Liver (tissue), 9 donors: ENCODE results near the gene FRMD4B. TPM values are rescaled to one million over a fixed set of nuclear protein-coding genes. Genes with fewer than 3 reads are reported as not detected.

Experiments
- DNase-seq: peaks from one replicate; pipeline ENCODE4 v3.0.0-alpha.2; 2017; ENCODE audit warnings: low spot score
- H3K27ac ChIP-seq, 2 donors: one replicate each; pipeline ENCODE4 v1.7.0; 2013; ENCODE audit warnings: inconsistent platforms in 2 of 2, low read length in 2 of 2, control low read depth in 1 of 2, low read depth in 1 of 2, mild to moderate bottlenecking in 1 of 2
- H3K27me3 ChIP-seq, 4 donors: one replicate each; pipeline versions ENCODE4 v1.6.1 to v1.7.0; 2013; ENCODE audit warnings: low read length in 3 of 4, inconsistent platforms in 1 of 4, mild to moderate bottlenecking in 1 of 4, moderate library complexity in 1 of 4; ENCODE audit not compliant: control insufficient read depth in 4 of 4, insufficient read depth in 4 of 4
- H3K36me3 ChIP-seq, 4 donors: one replicate each; pipeline versions ENCODE4 v1.6.1 to v1.7.0; 2013; ENCODE audit warnings: low read length in 3 of 4, mild to moderate bottlenecking in 3 of 4, low read depth in 1 of 4, moderate library complexity in 1 of 4; ENCODE audit not compliant: control insufficient read depth in 4 of 4, insufficient read depth in 3 of 4
- H3K4me1 ChIP-seq, 4 donors: one replicate each; pipeline versions ENCODE4 v1.6.1 to v1.7.0; 2013; ENCODE audit warnings: low read length in 3 of 4, mild to moderate bottlenecking in 3 of 4, moderate library complexity in 1 of 4; ENCODE audit not compliant: control insufficient read depth in 4 of 4, insufficient read depth in 4 of 4
- H3K4me3 ChIP-seq, 3 donors: one replicate each; pipeline versions ENCODE4 v1.6.1 to v1.7.0; 2013; ENCODE audit warnings: low read length in 3 of 3, control low read depth in 1 of 3, low read depth in 1 of 3, mild to moderate bottlenecking in 1 of 3
- H3K9ac ChIP-seq, 2 donors: one replicate each; pipeline ENCODE4 v1.7.0; 2013; ENCODE audit warnings: low read length in 2 of 2, mild to moderate bottlenecking in 2 of 2, moderate library complexity in 2 of 2, control low read depth in 1 of 2, low read depth in 1 of 2
- H3K9me3 ChIP-seq, 4 donors: one replicate each; pipeline versions ENCODE4 v1.6.1 to v1.7.0; 2013; ENCODE audit warnings: low read length in 3 of 4; ENCODE audit not compliant: control insufficient read depth in 4 of 4
- ATF3 ChIP-seq: IDR thresholded peaks from 2 replicates; pipeline ENCODE4 v1.6.1; 2016; ENCODE audit warnings: antibody characterized with exemption
- CTCF ChIP-seq: fragments of 150-350 bp; IDR thresholded peaks from 2 replicates; pipeline ENCODE4 v1.5.1; 2017; ENCODE audit warnings: improper control_type of control experiment, low read depth, low read length; ENCODE audit not compliant: missing input control
- EGR1 ChIP-seq, 2 donors: IDR thresholded peaks; 2 replicates each; pipeline ENCODE4 v1.6.1; 2016 to 2018; ENCODE audit warnings: antibody characterized with exemption in 2 of 2, low read depth in 2 of 2
- FOXA1 ChIP-seq: IDR thresholded peaks from 2 replicates; pipeline ENCODE4 v1.6.1; 2016; ENCODE audit warnings: antibody characterized with exemption
- FOXA2 ChIP-seq: IDR thresholded peaks from 2 replicates; pipeline ENCODE4 v1.6.1; 2016; ENCODE audit warnings: antibody characterized with exemption
- GABPA ChIP-seq, 2 donors: IDR thresholded peaks in 1 of 2; conservative IDR thresholded peaks in 1 of 2; 2 replicates each; pipeline ENCODE4 v1.6.1; 2016; ENCODE audit warnings: antibody characterized with exemption in 2 of 2, mild to moderate bottlenecking in 1 of 2, moderate library complexity in 1 of 2
- HNF4A ChIP-seq, 2 donors: conservative IDR thresholded peaks; 2 replicates each; pipeline ENCODE4 v1.6.1; 2016; ENCODE audit warnings: antibody characterized with exemption in 2 of 2, mild to moderate bottlenecking in 2 of 2
- HNF4G ChIP-seq: IDR thresholded peaks from 2 replicates; pipeline ENCODE4 v1.6.1; 2016; ENCODE audit warnings: antibody characterized with exemption
- JUND ChIP-seq, 2 donors: IDR thresholded peaks; 2 replicates each; pipeline ENCODE4 v1.6.1; 2016; ENCODE audit warnings: antibody characterized with exemption in 2 of 2
- MAX ChIP-seq: IDR thresholded peaks from 2 replicates; pipeline ENCODE4 v1.6.1; 2016; ENCODE audit warnings: antibody characterized with exemption
- NR2F2 ChIP-seq: IDR thresholded peaks from 2 replicates; pipeline ENCODE4 v1.6.1; 2016; ENCODE audit warnings: antibody characterized with exemption
- RAD21 ChIP-seq, 2 donors: IDR thresholded peaks; 2 replicates each; pipeline ENCODE4 v1.6.1; 2016; ENCODE audit warnings: antibody characterized with exemption in 2 of 2, mild to moderate bottlenecking in 2 of 2
- REST ChIP-seq: IDR thresholded peaks from 2 replicates; pipeline ENCODE4 v1.6.1; 2016; ENCODE audit warnings: antibody characterized with exemption, mild to moderate bottlenecking
- RXRA ChIP-seq, 2 donors: IDR thresholded peaks; 2 replicates each; pipeline ENCODE4 v1.6.1; 2017 to 2018; ENCODE audit warnings: antibody characterized with exemption in 2 of 2, mild to moderate bottlenecking in 1 of 2
- SP1 ChIP-seq: IDR thresholded peaks from 2 replicates; pipeline ENCODE4 v1.6.1; 2018; ENCODE audit warnings: antibody characterized with exemption, mild to moderate bottlenecking
- TAF1 ChIP-seq: conservative IDR thresholded peaks from 2 replicates; pipeline ENCODE4 v1.6.1; 2016; ENCODE audit warnings: antibody characterized with exemption, mild to moderate bottlenecking
- YY1 ChIP-seq: IDR thresholded peaks from 2 replicates; pipeline ENCODE4 v1.6.1; 2016; ENCODE audit warnings: antibody characterized with exemption, mild to moderate bottlenecking
- ZBTB33 ChIP-seq: IDR thresholded peaks from 2 replicates; pipeline ENCODE4 v1.6.1; 2016; ENCODE audit warnings: antibody characterized with exemption
- WGBS: extraction: QIAGEN DNeasy Blood & Tissue Kit; methylation state at CpG from one replicate; pipeline ENCODE4 v1.1.7; 2013; 5-methylcytosine and 5-hydroxymethylcytosine counted together
- polyA plus RNA-seq, 2 donors: library from polyadenylated mRNA; stranded (reverse) in 1 of 2; unstranded in 1 of 2; fragments of 200-250 nt in 1 of 2; fragments of >200 nt in 1 of 2; fragmentation: Nextera tagmentation in 1 of 2; extraction: Ambion mirVana in 1 of 2; gene quantifications; one replicate each; pipeline versions ENCODE4 v1.2.1 to v1.2.3, GENCODE V29; 2013 to 2015
- total RNA-seq, 2 donors: library from RNA; depleted of rRNA; stranded (reverse); fragments of >200 nt; gene quantifications; one replicate each; pipeline ENCODE4 v1.2.3, GENCODE V29; 2014
- donor health status: healthy.
- donor health status: healthy.
- donor health status: healthy.
- donor health status: healthy.
- donor health status: healthy.

Gene FRMD4B
- total and polyA plus RNA-seq, 4 donors: 7.3 to 22.6 (median 15.0) TPM

GRCh38 chr3:69353503-69353902 is 32.4 kb downstream of the FRMD4B start:
- no peaks in the 10 kb centered on the region for H3K36me3 ChIP-seq
- 67% methylated on average over 15 of the region's 15 CpGs for WGBS
- TF ChIP-seq FOXA2: no peak
- TF ChIP-seq SP1: no peak
- TF ChIP-seq ATF3: no peak
- TF ChIP-seq TAF1: no peak
- TF ChIP-seq REST: no peak
- no peak for TF ChIP-seq RXRA (IDR thresholded peaks at IDR 0.05)
- TF ChIP-seq JUND (IDR thresholded peaks at IDR 0.05): peak; percentile 29 to 56
- TF ChIP-seq CTCF: no peak
- TF ChIP-seq YY1: no peak
- TF ChIP-seq HNF4G: no peak
- no peak for TF ChIP-seq HNF4A (conservative IDR thresholded peaks at IDR 0.05)
- TF ChIP-seq GABPA (IDR thresholded peaks at IDR 0.05 in 1 of 2, conservative IDR thresholded peaks at IDR 0.05 in 1 of 2): no peak
- TF ChIP-seq MAX: peak; percentile 36
- peak; percentile 4 to 16 for TF ChIP-seq RAD21 (IDR thresholded peaks at IDR 0.05)
- no peak for TF ChIP-seq EGR1 (IDR thresholded peaks at IDR 0.05; ENCODE audit: low read depth in 2 of 2)
- TF ChIP-seq FOXA1: no peak
- TF ChIP-seq NR2F2: no peak
- TF ChIP-seq ZBTB33: no peak
- H3K27me3 ChIP-seq: no peaks in the 10 kb centered on the region
- no peaks in the 10 kb centered on the region for H3K4me1 ChIP-seq
- H3K9ac ChIP-seq: no peak overlapping the region
- H3K9me3 ChIP-seq: no peaks in the 10 kb centered on the region
- H3K4me3 ChIP-seq: peak overlapping the region in 1 of 3 donors; percentile 20
- no peak for DNase-seq
- peak overlapping the region; percentile 68 to 76 for H3K27ac ChIP-seq
